Mesendoderm (in vitro differentiated cells): ENCODE data around the gene SLC7A7.

Experiments
- DNase-seq: peaks from one replicate; pipeline ENCODE4 v3.0.0; 2013
- H2AK5ac ChIP-seq: 2 replicates; pipeline ENCODE4 v1.6.1; 2013; ENCODE audit warnings: low read length, inconsistent platforms
- H2BK120ac ChIP-seq: 2 replicates; pipeline ENCODE4 v1.6.1; 2013; ENCODE audit warnings: low read depth, mild to moderate bottlenecking, low read length, moderate library complexity, mixed read lengths
- H2BK15ac ChIP-seq: replicated peaks from 2 replicates; pipeline ENCODE4 v1.6.1; 2013; ENCODE audit warnings: low read depth, mild to moderate bottlenecking, moderate library complexity
- H2BK5ac ChIP-seq: 2 replicates; pipeline ENCODE4 v1.6.1; 2013; ENCODE audit warnings: low read length, inconsistent platforms
- H3K18ac ChIP-seq: 2 replicates; pipeline ENCODE4 v1.6.1; 2013; ENCODE audit warnings: mild to moderate bottlenecking, low read length, mixed read lengths
- H3K23ac ChIP-seq: one replicate; pipeline ENCODE4 v1.6.1; 2013; ENCODE audit warnings: low read length
- H3K27ac ChIP-seq: 2 replicates; pipeline ENCODE4 v1.5.1; 2013; ENCODE audit warnings: low read depth, mild to moderate bottlenecking, inconsistent platforms, low read length, moderate library complexity
- H3K27me3 ChIP-seq: 2 replicates; pipeline ENCODE4 v1.6.1; 2013; ENCODE audit warnings: low read length, control low read depth, mild to moderate bottlenecking, inconsistent platforms; ENCODE audit not compliant: insufficient read depth, poor library complexity
- H3K36me3 ChIP-seq: 2 replicates; pipeline ENCODE4 v1.6.1; 2013; ENCODE audit warnings: low read length, inconsistent platforms; ENCODE audit not compliant: control insufficient read depth, insufficient read depth
- H3K4ac ChIP-seq: one replicate; pipeline ENCODE4 v1.6.1; 2013; ENCODE audit warnings: low read depth, mild to moderate bottlenecking, low read length, moderate library complexity
- H3K4me1 ChIP-seq: 2 replicates; pipeline ENCODE4 v1.6.1; 2013; ENCODE audit warnings: low read depth, low read length, inconsistent platforms; ENCODE audit not compliant: control insufficient read depth
- H3K4me2 ChIP-seq: 2 replicates; pipeline ENCODE4 v1.6.1; 2013; ENCODE audit warnings: low read length
- H3K4me3 ChIP-seq: 2 replicates; pipeline ENCODE4 v1.5.1; 2013; ENCODE audit warnings: mild to moderate bottlenecking, low read length
- H3K56ac ChIP-seq: one replicate; pipeline ENCODE4 v1.6.1; 2013; ENCODE audit warnings: low read length
- H3K79me1 ChIP-seq: 2 replicates; pipeline ENCODE4 v1.6.1; 2013; ENCODE audit warnings: low read length, inconsistent platforms
- H3K79me2 ChIP-seq: 2 replicates; pipeline ENCODE4 v1.6.1; 2013; ENCODE audit warnings: mild to moderate bottlenecking, low read length; ENCODE audit not compliant: control insufficient read depth, insufficient read depth
- H3K9ac ChIP-seq: 2 replicates; pipeline ENCODE4 v1.6.1; 2013; ENCODE audit warnings: low read length, inconsistent platforms
- H4K5ac ChIP-seq: one replicate; pipeline ENCODE4 v1.6.1; 2013; ENCODE audit warnings: low read length
- H4K8ac ChIP-seq: one replicate; pipeline ENCODE4 v1.6.1; 2013; ENCODE audit warnings: low read depth, mild to moderate bottlenecking, control low read depth, low read length, moderate library complexity
- WGBS: extraction: QIAGEN DNeasy Blood & Tissue Kit; methylation state at CpG from one replicate; pipeline ENCODE4 v1.1.7; 2013; ENCODE audit warnings: low lambda C conversion rate, missing lambda C conversion rate; ENCODE audit not compliant: insufficient coverage; ENCODE audit errors: extremely low coverage; 5-methylcytosine and 5-hydroxymethylcytosine counted together

SLC7A7 gene

GRCh38 chr14:22769369-22769768 is 45.9 kb downstream of the SLC7A7 start:
- no peak for DNase-seq
- Histone ChIP-seq H4K5ac (no peak overlapping the region), H3K9ac (no peak overlapping the region), H3K79me2 (peaks cover 16% of the 10 kb centered on the region), H2BK15ac (no peak overlapping the region), H3K4me1 (peaks cover 3% of the 10 kb centered on the region), H3K36me3 (peaks cover 15% of the 10 kb centered on the region), H3K4me3 (no peak overlapping the region), H2AK5ac (no peak overlapping the region), H3K79me1 (peaks cover 3% of the 10 kb centered on the region), H4K8ac (no peak overlapping the region), H2BK5ac (no peak overlapping the region), H3K27me3 (no peaks in the 10 kb centered on the region), H2BK120ac (no peak overlapping the region), H3K27ac (no peak overlapping the region), H3K23ac (no peak overlapping the region), H3K18ac (no peak overlapping the region), H3K56ac (no peak overlapping the region), H3K4ac (no peak overlapping the region), H3K4me2 (no peak overlapping the region)
- WGBS: no CpG with 5 or more reads among the region's 2 CpGs

GRCh38 chr14:22768947-22769346 is 46.3 kb downstream of the SLC7A7 start:
- no peak overlapping the region for H2BK120ac ChIP-seq
- H3K23ac ChIP-seq: no peak overlapping the region
- peaks cover 15% of the 10 kb centered on the region for H3K36me3 ChIP-seq
- no peak overlapping the region for H2AK5ac ChIP-seq
- H3K4ac ChIP-seq: no peak overlapping the region
- no peak overlapping the region for H2BK15ac ChIP-seq
- no peak overlapping the region for H3K18ac ChIP-seq
- H3K4me2 ChIP-seq: no peak overlapping the region
- no peak overlapping the region for H3K27ac ChIP-seq
- peaks cover 3% of the 10 kb centered on the region for H3K79me1 ChIP-seq
- no peak overlapping the region for H2BK5ac ChIP-seq
- H3K4me3 ChIP-seq: no peak overlapping the region
- no CpG with 5 or more reads among the region's 4 CpGs for WGBS
- no peak overlapping the region for H3K9ac ChIP-seq
- H3K4me1 ChIP-seq: peaks cover 3% of the 10 kb centered on the region
- H4K8ac ChIP-seq: no peak overlapping the region
- no peak overlapping the region for H3K56ac ChIP-seq
- H3K27me3 ChIP-seq: no peaks in the 10 kb centered on the region
- peaks cover 16% of the 10 kb centered on the region for H3K79me2 ChIP-seq
- H4K5ac ChIP-seq: no peak overlapping the region
- no peak for DNase-seq

- H3K4me1 ChIP-seq: peaks cover 3% of the 10 kb centered on the region
- WGBS: no CpG with 5 or more reads among the region's 6 CpGs
Observed at GRCh38 chr14:22767323-22767589, 48.0 kb downstream of the SLC7A7 start.

GRCh38 chr14:22766457-22767322 is 48.5 kb downstream of the SLC7A7 start, which contains the start of gene OXA1L:
Gene OXA1L, plus strand, starts transcription at chr14:22766688. Its CDS starts 14 bp downstream, at chr14:22766702.
- Histone ChIP-seq H3K4me2 (peak within 1 kb of the TSS; percentile 54), H2AK5ac (peak within 1 kb of the TSS; percentile 70), H3K27ac (peak within 1 kb of the TSS; percentile 58), H3K79me2 (peaks cover 16% of the 10 kb centered on the region), H3K56ac (peak within 1 kb of the TSS; percentile 94), H2BK15ac (no peak within 1 kb of the TSS), H3K4me3 (peak within 1 kb of the TSS; percentile 94), H3K23ac (no peak within 1 kb of the TSS), H3K27me3 (no peaks in the 10 kb centered on the region), H4K8ac (no peak within 1 kb of the TSS), H3K18ac (peak within 1 kb of the TSS; percentile 51), H3K9ac (peak within 1 kb of the TSS; percentile 92), H2BK120ac (peak within 1 kb of the TSS; percentile 70), H3K4me1 (peaks cover 3% of the 10 kb centered on the region), H3K4ac (peak within 1 kb of the TSS; percentile 90), H3K79me1 (peaks cover 3% of the 10 kb centered on the region), H4K5ac (peak within 1 kb of the TSS; percentile 98), H3K36me3 (peaks cover 15% of the 10 kb centered on the region), H2BK5ac (peak within 1 kb of the TSS; percentile 83)
- peak; percentile 98 for DNase-seq
- no CpG with 5 or more reads among the region's 56 CpGs for WGBS

More at GRCh38 chr14:22767323-22767589, 48.0 kb downstream of the SLC7A7 start:
- Histone ChIP-seq H2AK5ac (no peak overlapping the region), H3K4me3 (peak overlapping the region; percentile 94), H3K36me3 (peaks cover 15% of the 10 kb centered on the region), H3K27me3 (no peaks in the 10 kb centered on the region), H3K9ac (peak overlapping the region; percentile 92), H3K79me2 (peaks cover 16% of the 10 kb centered on the region), H2BK120ac (no peak overlapping the region), H4K5ac (no peak overlapping the region), H2BK15ac (no peak overlapping the region), H4K8ac (no peak overlapping the region), H3K4me2 (peak overlapping the region; percentile 54), H2BK5ac (no peak overlapping the region), H3K4ac (no peak overlapping the region), H3K56ac (peak overlapping the region; percentile 94), H3K79me1 (peaks cover 3% of the 10 kb centered on the region), H3K18ac (no peak overlapping the region), H3K23ac (no peak overlapping the region), H3K27ac (no peak overlapping the region)
- no peak for DNase-seq

- Histone ChIP-seq H3K4me1 (peaks cover 3% of the 10 kb centered on the region), H4K8ac (no peak overlapping the region), H3K4me3 (no peak overlapping the region), H3K27ac (no peak overlapping the region), H3K4ac (no peak overlapping the region), H3K9ac (no peak overlapping the region), H2BK15ac (no peak overlapping the region), H2BK5ac (no peak overlapping the region), H2AK5ac (no peak overlapping the region), H3K56ac (no peak overlapping the region), H3K18ac (no peak overlapping the region), H3K23ac (no peak overlapping the region), H3K36me3 (peaks cover 2% of the 10 kb centered on the region), H4K5ac (no peak overlapping the region), H3K79me1 (peaks cover 3% of the 10 kb centered on the region), H3K4me2 (no peak overlapping the region), H3K79me2 (peaks cover 16% of the 10 kb centered on the region), H3K27me3 (no peaks in the 10 kb centered on the region), H2BK120ac (no peak overlapping the region)
- DNase-seq: no peak
- no CpG with 5 or more reads among the region's 4 CpGs for WGBS
Observed at GRCh38 chr14:22764382-22764781, 50.9 kb downstream of the SLC7A7 start.
